GM23338 (cell line): ENCODE results near the gene PAMR1. TPM values are rescaled to one million over a fixed set of nuclear protein-coding genes. Genes with fewer than 3 reads are reported as not detected.

Source experiments
- ATAC-seq: fragments of 200-7000 bp; cut with Tn5 transposase; 3 replicates; pipeline ENCODE4 v1.9.1; 2020
- DNase-seq: peaks from one replicate; pipeline ENCODE4 v3.0.0-alpha.2; 2015; ENCODE audit warnings: low spot score
- H2AFZ ChIP-seq: fragments of 200-600 bp; sonication (generic); 2 replicates; pipeline ENCODE4 v1.8.0; 2016; ENCODE audit warnings: antibody characterized with exemption, mild to moderate bottlenecking, moderate library complexity
- H3F3A ChIP-seq: fragments of 200-600 bp; sonication (generic); replicated peaks from 2 replicates; pipeline ENCODE4 v1.8.0; 2017; ENCODE audit warnings: antibody characterized with exemption, mixed run types, low read depth
- H3K27ac ChIP-seq: fragments of 200-600 bp; sonication (generic); 2 replicates; pipeline ENCODE4 v1.6.1; 2016; ENCODE audit warnings: low read depth
- H3K27me3 ChIP-seq: fragments of 200-600 bp; sonication (generic); 2 replicates; pipeline ENCODE4 v1.8.0; 2016; ENCODE audit warnings: mild to moderate bottlenecking, mixed run types, moderate library complexity; ENCODE audit not compliant: insufficient read depth
- H3K36me3 ChIP-seq: fragments of 200-600 bp; sonication (generic); 2 replicates; pipeline ENCODE4 v1.8.0; 2016; ENCODE audit warnings: mild to moderate bottlenecking; ENCODE audit not compliant: insufficient read depth
- H3K4me1 ChIP-seq: fragments of 200-600 bp; sonication (generic); 2 replicates; pipeline ENCODE4 v1.8.0; 2016; ENCODE audit warnings: mild to moderate bottlenecking, moderate library complexity; ENCODE audit not compliant: insufficient read depth
- H3K4me2 ChIP-seq: fragments of 200-600 bp; sonication (generic); 2 replicates; pipeline ENCODE4 v1.7.1; 2017; ENCODE audit warnings: mixed run types
- H3K4me3 ChIP-seq: fragments of 200-600 bp; sonication (generic); 2 replicates; pipeline ENCODE4 v1.6.1; 2016; ENCODE audit warnings: mixed run types
- H3K79me2 ChIP-seq: fragments of 200-600 bp; sonication (generic); replicated peaks from 2 replicates; pipeline ENCODE4 v1.8.0; 2017; ENCODE audit warnings: mild to moderate bottlenecking; ENCODE audit not compliant: insufficient read depth
- H3K9me2 ChIP-seq: fragments of 200-600 bp; sonication (generic); 2 replicates; pipeline ENCODE4 v1.8.0; 2017; ENCODE audit not compliant: insufficient read depth
- H4K20me1 ChIP-seq: fragments of 200-600 bp; sonication (generic); replicated peaks from 2 replicates; pipeline ENCODE4 v1.8.0; 2017; ENCODE audit warnings: mild to moderate bottlenecking; ENCODE audit not compliant: insufficient read depth
- H3K27ac Mint-ChIP-seq: 2 replicates; pipeline ENCODE4 v1.8.0; 2020; ENCODE audit warnings: inconsistent platforms, mild to moderate bottlenecking, moderate library complexity, mixed read lengths
- H3K27me3 Mint-ChIP-seq: 3 replicates; pipeline ENCODE4 v1.8.0; 2022; ENCODE audit warnings: low read depth, mild to moderate bottlenecking, moderate library complexity, mixed read lengths, inconsistent platforms; ENCODE audit not compliant: insufficient read depth, poor library complexity
- H3K36me3 Mint-ChIP-seq: 3 replicates; pipeline ENCODE4 v1.8.0; 2021; ENCODE audit warnings: low read depth, mild to moderate bottlenecking, inconsistent platforms, moderate library complexity, mixed read lengths
- H3K4me1 Mint-ChIP-seq: 3 replicates; pipeline ENCODE4 v1.8.0; 2020; ENCODE audit warnings: mild to moderate bottlenecking, inconsistent platforms, mixed read lengths
- H3K4me3 Mint-ChIP-seq: 3 replicates; pipeline ENCODE4 v1.8.0; 2021; ENCODE audit warnings: moderate library complexity, mild to moderate bottlenecking, inconsistent platforms, mixed read lengths
- H3K9me3 Mint-ChIP-seq: 3 replicates; pipeline ENCODE4 v1.8.0; 2020; ENCODE audit warnings: moderate library complexity, mild to moderate bottlenecking, inconsistent platforms, mixed read lengths
- CREB1 ChIP-seq: fragments of 250-450 bp; sonication (Bioruptor Pico); IDR thresholded peaks from 2 replicates; pipeline ENCODE4 v1.5.0; 2020; ENCODE audit warnings: low read depth, mild to moderate bottlenecking, moderate library complexity
- EZH2 ChIP-seq: fragments of 200-600 bp; sonication (generic); IDR thresholded peaks from one replicate; pipeline ENCODE4 v1.8.0; 2017; ENCODE audit warnings: antibody characterized with exemption, mild to moderate bottlenecking, low read depth; ENCODE audit not compliant: unreplicated experiment
- EZH2phosphoT487 ChIP-seq: fragments of 200-600 bp; sonication (generic); IDR thresholded peaks from one replicate; pipeline ENCODE4 v1.8.1; 2018; ENCODE audit warnings: antibody characterized with exemption; ENCODE audit not compliant: unreplicated experiment
- JUNB ChIP-seq: IDR thresholded peaks from one replicate; pipeline ENCODE4 v1.6.1; 2016; ENCODE audit warnings: antibody characterized with exemption; ENCODE audit not compliant: unreplicated experiment
- NANOG ChIP-seq: IDR thresholded peaks from 2 replicates; pipeline ENCODE4 v1.6.1; 2016; ENCODE audit warnings: antibody characterized with exemption, borderline replicate concordance
- POLR2AphosphoS5 ChIP-seq: IDR thresholded peaks from 2 replicates; pipeline ENCODE4 v1.6.1; 2016; ENCODE audit warnings: antibody characterized with exemption, low read depth
- REST ChIP-seq: IDR thresholded peaks from one replicate; pipeline ENCODE4 v1.6.1; 2018; ENCODE audit warnings: antibody characterized with exemption; ENCODE audit not compliant: unreplicated experiment
- STAT1 ChIP-seq: IDR thresholded peaks from one replicate; pipeline ENCODE4 v1.6.1; 2016; ENCODE audit warnings: antibody characterized with exemption; ENCODE audit not compliant: unreplicated experiment
- ZNF114 ChIP-seq: fragments of 250-450 bp; sonication (Bioruptor Pico); IDR thresholded peaks from 2 replicates; pipeline ENCODE4 v1.5.0; 2020; ENCODE audit warnings: mild to moderate bottlenecking, moderate library complexity
- ZNF331 ChIP-seq: fragments of 250-450 bp; sonication (Bioruptor Pico); IDR thresholded peaks from 2 replicates; pipeline ENCODE4 v1.5.0; 2020; ENCODE audit warnings: low read depth, mild to moderate bottlenecking, moderate library complexity
- polyA plus RNA-seq: library from polyadenylated mRNA; unstranded; fragments of >200 nt; fragmentation: Nextera tagmentation; extraction: Ambion mirVana; gene quantifications from 2 replicates; pipeline ENCODE4 v1.2.1, GENCODE V29; 2016
- total RNA-seq: library from RNA; depleted of rRNA; stranded (reverse); fragments of >200 nt; shearing (Covaris generic); gene quantifications from 2 replicates; pipeline ENCODE4 v1.2.3, GENCODE V29; 2014
- TF ChIP-seq, protein P1 (sequence below): fragments of 250-450 bp; sonication (Bioruptor Pico); IDR thresholded peaks from 2 replicates; pipeline ENCODE4 v1.5.0; 2020; ENCODE audit warnings: mild to moderate bottlenecking, moderate library complexity
- TF ChIP-seq, protein P2 (sequence below), 2 experiments: fragments of 200-600 bp in 1 of 2; sonication (generic) in 1 of 2; conservative IDR thresholded peaks; 2 replicates each; pipeline versions ENCODE4 v1.5.1 to v1.6.1; 2016 to 2017; ENCODE audit warnings: antibody characterized with exemption in 2 of 2, low read depth in 2 of 2, mild to moderate bottlenecking in 2 of 2, moderate library complexity in 1 of 2
- TF ChIP-seq, protein P3 (sequence below): IDR thresholded peaks from 2 replicates; pipeline ENCODE4 v1.6.1; 2016; ENCODE audit warnings: antibody characterized with exemption

PAMR1 gene
- total and polyA plus RNA-seq, 2 experiments from 2014 or later, result 1.6 to 3.1 TPM

DNA sequence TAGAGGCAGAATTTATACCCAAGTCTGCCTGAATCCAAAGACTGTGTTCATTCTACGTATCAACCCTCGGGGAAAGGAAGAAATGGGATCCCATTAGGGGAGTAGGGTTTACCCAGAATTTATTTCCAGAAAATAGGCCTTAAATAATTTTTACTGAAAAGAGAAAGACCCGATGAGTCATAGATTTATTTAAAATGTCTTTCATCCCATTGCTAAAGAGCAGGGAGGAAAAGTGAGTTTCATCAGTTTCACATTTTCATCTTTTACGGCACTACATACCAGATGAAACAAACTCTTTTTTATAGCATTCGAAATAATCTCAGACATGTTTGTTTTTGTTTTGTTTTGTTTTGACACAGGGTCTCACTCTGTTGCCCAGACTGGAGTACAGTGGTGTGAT is 137.4 kb downstream of the PAMR1 start:
- H3K4me1 Mint-ChIP-seq, result peaks cover 6% of the 10 kb centered on the region; the same call in 2 of the 3 replicates
- DNase-seq (no peak), ATAC-seq (no peak)
- Histone ChIP-seq H3K9me2 (no peaks in the 10 kb centered on the region), H3K4me2 (no peak overlapping the region), H2AFZ (no peak overlapping the region), H3K4me3 (no peak overlapping the region), H3K27me3 (no peaks in the 10 kb centered on the region), H3F3A (no peaks in the 10 kb centered on the region), H3K36me3 (no peaks in the 10 kb centered on the region), H3K79me2 (no peaks in the 10 kb centered on the region), H3K27ac (no peak overlapping the region), H3K4me1 (no peaks in the 10 kb centered on the region), H4K20me1 (no peaks in the 10 kb centered on the region)
- no peak overlapping the region for H3K4me3 Mint-ChIP-seq
- peaks cover 2% of the 10 kb centered on the region for H3K27me3 Mint-ChIP-seq
- TF ChIP-seq EZH2phosphoT487 (no peak), ZNF331 (no peak), ZNF114 (CRISPR knock-in tag) (no peak), STAT1 (no peak), JUNB (no peak), EZH2 (no peak), REST (no peak), CREB1 (CRISPR knock-in tag) (no peak), POLR2AphosphoS5 (no peak), NANOG (no peak)
- TF ChIP-seq, protein P1, sequence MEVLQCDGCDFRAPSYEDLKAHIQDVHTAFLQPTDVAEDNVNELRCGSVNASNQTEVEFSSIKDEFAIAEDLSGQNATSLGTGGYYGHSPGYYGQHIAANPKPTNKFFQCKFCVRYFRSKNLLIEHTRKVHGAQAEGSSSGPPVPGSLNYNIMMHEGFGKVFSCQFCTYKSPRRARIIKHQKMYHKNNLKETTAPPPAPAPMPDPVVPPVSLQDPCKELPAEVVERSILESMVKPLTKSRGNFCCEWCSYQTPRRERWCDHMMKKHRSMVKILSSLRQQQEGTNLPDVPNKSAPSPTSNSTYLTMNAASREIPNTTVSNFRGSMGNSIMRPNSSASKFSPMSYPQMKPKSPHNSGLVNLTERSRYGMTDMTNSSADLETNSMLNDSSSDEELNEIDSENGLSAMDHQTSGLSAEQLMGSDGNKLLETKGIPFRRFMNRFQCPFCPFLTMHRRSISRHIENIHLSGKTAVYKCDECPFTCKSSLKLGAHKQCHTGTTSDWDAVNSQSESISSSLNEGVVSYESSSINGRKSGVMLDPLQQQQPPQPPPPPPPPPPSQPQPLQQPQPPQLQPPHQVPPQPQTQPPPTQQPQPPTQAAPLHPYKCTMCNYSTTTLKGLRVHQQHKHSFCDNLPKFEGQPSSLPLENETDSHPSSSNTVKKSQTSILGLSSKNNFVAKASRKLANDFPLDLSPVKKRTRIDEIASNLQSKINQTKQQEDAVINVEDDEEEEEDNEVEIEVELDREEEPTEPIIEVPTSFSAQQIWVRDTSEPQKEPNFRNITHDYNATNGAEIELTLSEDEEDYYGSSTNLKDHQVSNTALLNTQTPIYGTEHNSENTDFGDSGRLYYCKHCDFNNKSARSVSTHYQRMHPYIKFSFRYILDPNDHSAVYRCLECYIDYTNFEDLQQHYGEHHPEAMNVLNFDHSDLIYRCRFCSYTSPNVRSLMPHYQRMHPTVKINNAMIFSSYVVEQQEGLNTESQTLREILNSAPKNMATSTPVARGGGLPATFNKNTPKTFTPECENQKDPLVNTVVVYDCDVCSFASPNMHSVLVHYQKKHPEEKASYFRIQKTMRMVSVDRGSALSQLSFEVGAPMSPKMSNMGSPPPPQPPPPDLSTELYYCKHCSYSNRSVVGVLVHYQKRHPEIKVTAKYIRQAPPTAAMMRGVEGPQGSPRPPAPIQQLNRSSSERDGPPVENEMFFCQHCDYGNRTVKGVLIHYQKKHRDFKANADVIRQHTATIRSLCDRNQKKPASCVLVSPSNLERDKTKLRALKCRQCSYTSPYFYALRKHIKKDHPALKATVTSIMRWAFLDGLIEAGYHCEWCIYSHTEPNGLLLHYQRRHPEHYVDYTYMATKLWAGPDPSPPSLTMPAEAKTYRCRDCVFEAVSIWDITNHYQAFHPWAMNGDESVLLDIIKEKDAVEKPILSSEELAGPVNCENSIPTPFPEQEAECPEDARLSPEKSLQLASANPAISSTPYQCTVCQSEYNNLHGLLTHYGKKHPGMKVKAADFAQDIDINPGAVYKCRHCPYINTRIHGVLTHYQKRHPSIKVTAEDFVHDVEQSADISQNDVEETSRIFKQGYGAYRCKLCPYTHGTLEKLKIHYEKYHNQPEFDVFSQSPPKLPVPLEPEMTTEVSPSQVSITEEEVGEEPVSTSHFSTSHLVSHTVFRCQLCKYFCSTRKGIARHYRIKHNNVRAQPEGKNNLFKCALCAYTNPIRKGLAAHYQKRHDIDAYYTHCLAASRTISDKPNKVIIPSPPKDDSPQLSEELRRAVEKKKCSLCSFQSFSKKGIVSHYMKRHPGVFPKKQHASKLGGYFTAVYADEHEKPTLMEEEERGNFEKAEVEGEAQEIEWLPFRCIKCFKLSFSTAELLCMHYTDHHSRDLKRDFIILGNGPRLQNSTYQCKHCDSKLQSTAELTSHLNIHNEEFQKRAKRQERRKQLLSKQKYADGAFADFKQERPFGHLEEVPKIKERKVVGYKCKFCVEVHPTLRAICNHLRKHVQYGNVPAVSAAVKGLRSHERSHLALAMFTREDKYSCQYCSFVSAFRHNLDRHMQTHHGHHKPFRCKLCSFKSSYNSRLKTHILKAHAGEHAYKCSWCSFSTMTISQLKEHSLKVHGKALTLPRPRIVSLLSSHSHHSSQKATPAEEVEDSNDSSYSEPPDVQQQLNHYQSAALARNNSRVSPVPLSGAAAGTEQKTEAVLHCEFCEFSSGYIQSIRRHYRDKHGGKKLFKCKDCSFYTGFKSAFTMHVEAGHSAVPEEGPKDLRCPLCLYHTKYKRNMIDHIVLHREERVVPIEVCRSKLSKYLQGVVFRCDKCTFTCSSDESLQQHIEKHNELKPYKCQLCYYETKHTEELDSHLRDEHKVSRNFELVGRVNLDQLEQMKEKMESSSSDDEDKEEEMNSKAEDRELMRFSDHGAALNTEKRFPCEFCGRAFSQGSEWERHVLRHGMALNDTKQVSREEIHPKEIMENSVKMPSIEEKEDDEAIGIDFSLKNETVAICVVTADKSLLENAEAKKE (CRISPR knock-in tag), result no peak
- TF ChIP-seq, protein P2, sequence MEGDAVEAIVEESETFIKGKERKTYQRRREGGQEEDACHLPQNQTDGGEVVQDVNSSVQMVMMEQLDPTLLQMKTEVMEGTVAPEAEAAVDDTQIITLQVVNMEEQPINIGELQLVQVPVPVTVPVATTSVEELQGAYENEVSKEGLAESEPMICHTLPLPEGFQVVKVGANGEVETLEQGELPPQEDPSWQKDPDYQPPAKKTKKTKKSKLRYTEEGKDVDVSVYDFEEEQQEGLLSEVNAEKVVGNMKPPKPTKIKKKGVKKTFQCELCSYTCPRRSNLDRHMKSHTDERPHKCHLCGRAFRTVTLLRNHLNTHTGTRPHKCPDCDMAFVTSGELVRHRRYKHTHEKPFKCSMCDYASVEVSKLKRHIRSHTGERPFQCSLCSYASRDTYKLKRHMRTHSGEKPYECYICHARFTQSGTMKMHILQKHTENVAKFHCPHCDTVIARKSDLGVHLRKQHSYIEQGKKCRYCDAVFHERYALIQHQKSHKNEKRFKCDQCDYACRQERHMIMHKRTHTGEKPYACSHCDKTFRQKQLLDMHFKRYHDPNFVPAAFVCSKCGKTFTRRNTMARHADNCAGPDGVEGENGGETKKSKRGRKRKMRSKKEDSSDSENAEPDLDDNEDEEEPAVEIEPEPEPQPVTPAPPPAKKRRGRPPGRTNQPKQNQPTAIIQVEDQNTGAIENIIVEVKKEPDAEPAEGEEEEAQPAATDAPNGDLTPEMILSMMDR (conservative IDR thresholded peaks at IDR 0.05; ENCODE audit: low read depth in 2 of 2), result no peak
- TF ChIP-seq, protein P3, sequence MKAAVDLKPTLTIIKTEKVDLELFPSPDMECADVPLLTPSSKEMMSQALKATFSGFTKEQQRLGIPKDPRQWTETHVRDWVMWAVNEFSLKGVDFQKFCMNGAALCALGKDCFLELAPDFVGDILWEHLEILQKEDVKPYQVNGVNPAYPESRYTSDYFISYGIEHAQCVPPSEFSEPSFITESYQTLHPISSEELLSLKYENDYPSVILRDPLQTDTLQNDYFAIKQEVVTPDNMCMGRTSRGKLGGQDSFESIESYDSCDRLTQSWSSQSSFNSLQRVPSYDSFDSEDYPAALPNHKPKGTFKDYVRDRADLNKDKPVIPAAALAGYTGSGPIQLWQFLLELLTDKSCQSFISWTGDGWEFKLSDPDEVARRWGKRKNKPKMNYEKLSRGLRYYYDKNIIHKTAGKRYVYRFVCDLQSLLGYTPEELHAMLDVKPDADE, result no peak
- no peaks in the 10 kb centered on the region for H3K9me3 Mint-ChIP-seq
- no peak overlapping the region for H3K27ac Mint-ChIP-seq
- no peaks in the 10 kb centered on the region for H3K36me3 Mint-ChIP-seq
